HG02840 (cell line): Measurements from ENCODE around the gene TMEM191B.
A peak's percentile ranks its signal among the peaks of the same experiment; 100 is the strongest.
"Not testable (repeated sequence)": the region's sequence is repeated elsewhere in the genome, so short reads cannot be mapped to it uniquely, and the experiment has no call there.

Experiments used
- ATAC-seq: cut with Tn5 transposase; IDR thresholded peaks from one replicate; pipeline ENCODE4 v1.9.1; 2021; ENCODE audit warnings: mild to moderate bottlenecking, moderate library complexity, moderate number of reproducible peaks; ENCODE audit not compliant: unreplicated experiment, low FRiP score

Gene TMEM191B

GRCh38 chr22:18554280-18555256 lies 27.0 kb downstream of the TMEM191B start:
- ATAC-seq, result not testable (repeated sequence)

DNA sequence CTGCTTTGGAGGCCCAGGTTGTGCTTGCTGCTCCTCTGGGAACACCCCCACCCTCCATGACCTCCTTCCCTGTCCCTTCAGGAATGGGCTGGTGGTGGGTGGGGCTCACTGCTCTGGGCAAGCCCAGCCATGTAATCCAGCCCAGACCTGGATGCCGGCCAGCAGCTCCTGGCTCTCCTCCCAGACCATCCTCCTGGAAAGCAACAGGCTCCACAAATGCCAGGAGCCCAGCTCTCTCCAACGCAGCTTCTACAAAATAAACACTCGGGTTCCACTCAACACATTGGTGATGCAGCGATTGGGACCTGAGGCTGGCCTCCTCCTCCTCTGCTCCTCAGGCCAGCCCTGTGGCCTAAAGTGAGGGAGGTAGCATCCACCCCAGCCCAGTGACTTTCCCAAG lies 30.9 kb downstream of the TMEM191B start:
- ATAC-seq, result not testable (repeated sequence)

DNA sequence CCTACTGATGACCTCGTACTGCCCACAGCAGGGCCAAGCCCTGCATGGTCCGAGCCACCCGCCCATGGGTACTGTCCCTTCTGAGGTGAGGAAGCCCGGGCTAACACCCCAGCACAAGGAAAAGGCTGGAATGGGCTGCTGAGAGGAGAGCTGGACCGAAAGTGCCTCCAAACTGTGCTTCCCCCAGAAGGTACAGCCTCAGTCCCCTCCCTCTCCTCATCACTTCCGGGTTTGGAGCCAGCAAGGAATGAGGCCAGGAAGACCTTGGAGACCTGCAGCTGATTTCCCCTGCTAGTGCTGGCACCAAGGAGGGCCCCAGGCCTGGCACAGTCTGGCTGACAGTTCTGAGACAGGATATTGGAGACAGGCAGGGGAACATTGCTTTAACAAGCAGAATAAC lies 31.3 kb downstream of the TMEM191B start:
- ATAC-seq, result not testable (repeated sequence)

DNA sequence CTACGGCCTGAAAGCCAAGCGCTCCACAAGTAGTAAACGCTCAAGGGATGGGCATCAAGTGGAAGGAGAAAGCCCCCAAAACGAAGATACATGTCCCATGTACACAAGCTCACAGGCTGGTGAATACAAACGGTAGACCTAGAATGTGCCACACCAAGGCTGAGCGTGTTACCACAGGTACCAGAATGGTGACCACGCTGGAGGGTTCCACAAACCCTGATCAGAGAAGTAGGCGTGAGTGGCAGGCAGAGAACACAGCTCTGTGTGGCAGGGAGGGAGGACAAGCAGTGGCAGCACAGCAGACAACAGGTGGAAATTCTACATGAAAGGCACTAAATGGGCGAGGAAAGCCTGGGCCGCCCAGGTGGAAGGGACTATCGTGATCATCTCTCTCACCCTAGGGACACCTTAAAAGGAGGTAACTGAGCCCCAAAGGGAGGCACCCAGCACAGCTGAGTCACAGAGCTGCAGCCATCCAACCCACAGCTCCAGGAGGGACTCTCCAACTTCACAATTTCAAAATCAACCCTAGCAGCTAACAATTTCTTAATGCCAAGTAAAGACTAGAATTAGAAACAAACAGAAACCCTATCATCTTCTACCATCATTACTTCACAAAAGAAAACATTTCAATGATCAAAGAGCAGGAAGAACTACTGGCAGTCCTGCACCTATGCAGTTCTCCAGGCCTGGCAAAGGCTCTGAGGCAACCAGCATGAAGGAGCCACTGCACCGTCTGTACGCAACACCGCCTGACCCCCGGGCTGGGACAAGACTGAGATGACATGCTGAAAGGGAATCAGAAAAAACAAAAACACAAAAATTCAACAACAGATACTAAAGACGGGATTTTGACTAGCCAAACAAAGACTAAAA lies 32.7 kb downstream of the TMEM191B start:
- not testable (repeated sequence) for ATAC-seq

DNA sequence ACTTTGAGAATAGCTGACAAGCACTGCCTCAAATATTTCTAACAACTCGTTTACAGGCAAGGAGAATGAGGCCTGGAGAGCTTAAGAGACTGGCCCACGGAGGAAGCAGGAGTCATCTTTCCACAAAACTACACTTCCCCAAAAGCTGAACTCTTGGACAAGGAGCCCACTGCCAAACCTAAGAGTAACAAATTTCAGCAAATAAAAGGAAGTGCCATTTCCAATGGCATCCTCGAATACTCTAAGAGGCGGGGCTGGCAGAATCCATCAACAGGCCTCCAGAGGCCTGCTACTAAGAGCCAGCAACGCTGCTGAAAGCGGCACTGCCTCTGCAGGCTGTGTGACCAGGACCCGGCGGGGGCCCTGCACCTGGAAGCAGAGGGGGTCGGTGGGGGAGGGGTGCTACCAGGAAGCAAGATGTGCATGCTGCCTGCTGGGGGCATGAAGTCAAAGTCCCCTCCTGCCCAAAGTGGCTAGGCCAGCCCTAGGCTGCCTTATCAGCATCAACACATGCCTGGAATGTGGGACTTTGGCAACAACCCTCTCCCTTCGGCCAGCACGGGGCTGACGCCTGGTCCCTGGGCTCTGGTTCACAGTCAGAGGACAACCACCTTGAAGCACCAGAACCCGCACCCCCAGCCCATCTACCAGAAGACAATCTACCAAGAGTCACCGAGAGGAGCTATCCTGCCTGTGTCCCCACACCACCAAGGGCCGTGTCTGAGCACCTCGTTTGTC lies 43.1 kb downstream of the TMEM191B start:
- not testable (repeated sequence) for ATAC-seq

DNA sequence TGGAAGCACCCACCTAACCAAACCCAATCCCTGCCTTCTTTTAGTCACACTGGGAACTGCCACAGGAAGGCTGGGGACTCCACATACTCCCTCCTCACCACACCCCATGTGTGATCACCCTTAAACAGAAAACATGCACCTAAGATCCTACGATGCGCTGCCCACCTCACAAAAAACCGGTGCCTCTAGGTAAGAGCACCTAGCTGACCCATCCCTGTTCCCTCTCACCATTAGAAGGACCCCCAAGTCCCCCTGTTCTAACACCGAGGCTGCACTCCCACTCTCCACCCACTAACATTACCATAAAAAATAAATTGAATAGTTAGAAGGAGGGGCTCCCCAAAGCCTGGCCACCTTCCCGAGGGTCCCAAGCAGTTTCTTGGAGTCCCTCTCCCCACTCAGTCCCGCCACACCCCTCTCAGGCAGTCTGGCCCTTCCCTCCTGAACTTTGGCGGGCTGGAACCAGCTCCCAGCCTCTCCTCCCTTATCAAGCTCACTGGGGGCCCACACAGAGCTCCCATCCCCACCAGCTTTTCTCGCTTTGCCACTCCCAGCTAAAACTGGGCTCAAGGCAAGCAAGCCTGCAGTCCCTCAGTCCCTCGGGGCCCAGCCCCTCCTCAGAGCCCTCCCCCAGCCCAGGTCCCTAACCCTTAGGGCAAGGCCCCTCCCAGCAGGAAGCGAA lies 46.0 kb downstream of the TMEM191B start:
- not testable (repeated sequence) for ATAC-seq

GRCh38 chr22:18574555-18574954 lies 47.0 kb downstream of the TMEM191B start:
- not testable (repeated sequence) for ATAC-seq

DNA sequence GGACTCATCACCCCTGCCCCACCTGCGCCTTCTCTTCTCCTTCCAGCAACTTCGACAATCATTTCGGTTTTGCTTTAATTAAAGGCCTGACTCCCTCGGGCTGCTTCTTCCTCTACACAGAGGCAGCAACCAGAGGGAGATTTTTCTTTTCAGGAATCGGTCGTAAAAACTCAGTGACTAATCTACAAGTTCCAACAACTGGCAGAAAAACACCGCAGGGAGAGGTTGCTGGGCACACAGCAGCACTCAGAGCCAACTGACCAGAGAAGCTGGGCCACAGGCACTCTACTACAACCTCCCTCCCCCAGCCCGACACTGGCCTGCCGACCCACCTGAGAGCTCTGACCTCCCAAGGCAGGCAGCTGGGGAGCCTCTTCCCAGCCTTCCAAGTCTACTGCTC lies 48.1 kb downstream of the TMEM191B start:
- ATAC-seq, result not testable (repeated sequence)

- ATAC-seq, result peak; percentile 41
Observed at GRCh38 chr22:18577090-18577818, 49.7 kb downstream of the TMEM191B start.

- ATAC-seq, result peak; percentile 72
Observed at GRCh38 chr22:18577847-18578246, 50.2 kb downstream of the TMEM191B start.
